Measurements from ENCODE around the gene COG3.

COG3 gene

DNA sequence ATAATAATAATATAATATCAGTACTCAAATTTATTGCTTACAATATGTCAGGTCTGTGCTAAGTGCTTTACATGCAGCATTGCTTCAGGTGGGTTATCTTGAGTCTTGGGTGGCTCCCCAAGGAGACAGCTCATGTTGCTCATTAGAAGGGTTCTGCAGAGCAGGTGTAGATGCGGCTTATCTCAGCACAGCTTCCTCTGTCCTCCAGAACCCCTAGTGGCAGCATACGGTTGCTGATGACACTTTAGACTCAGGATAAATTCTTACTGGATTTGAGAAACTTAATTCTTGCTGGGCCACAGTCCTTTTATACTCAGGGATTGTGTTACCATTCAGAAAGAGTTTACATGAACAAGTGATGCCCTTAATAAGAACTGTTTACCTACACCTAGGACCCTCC lies 8.9 kb downstream of the COG3 start:
- Histone ChIP-seq H3K27ac (ENCODE audit: low read depth, low read length) (no peak overlapping the region), H3K4me1 (ENCODE audit: control insufficient read depth in 1 of 2, insufficient read depth in 2 of 2, low read length in 2 of 2) (peaks cover 6 to 11% of the 10 kb centered on the region in 2 donors), H3K9me3 (ENCODE audit: control insufficient read depth in 1 of 2, low read length in 2 of 2) (no peaks in the 10 kb centered on the region), H3K4me3 (ENCODE audit: low read depth in 1 of 2, low read length in 2 of 2) (no peak overlapping the region), H3K9ac (ENCODE audit: low read depth in 1 of 2, low read length in 2 of 2) (no peak overlapping the region), H3K36me3 (ENCODE audit: control insufficient read depth in 1 of 2, insufficient read depth in 2 of 2, low read length in 2 of 2) (peaks cover 6 to 15% of the 10 kb centered on the region in 2 donors), H3K27me3 (ENCODE audit: control insufficient read depth in 1 of 2, insufficient read depth in 2 of 2, low read length in 2 of 2) (no peaks in the 10 kb centered on the region)

DNA sequence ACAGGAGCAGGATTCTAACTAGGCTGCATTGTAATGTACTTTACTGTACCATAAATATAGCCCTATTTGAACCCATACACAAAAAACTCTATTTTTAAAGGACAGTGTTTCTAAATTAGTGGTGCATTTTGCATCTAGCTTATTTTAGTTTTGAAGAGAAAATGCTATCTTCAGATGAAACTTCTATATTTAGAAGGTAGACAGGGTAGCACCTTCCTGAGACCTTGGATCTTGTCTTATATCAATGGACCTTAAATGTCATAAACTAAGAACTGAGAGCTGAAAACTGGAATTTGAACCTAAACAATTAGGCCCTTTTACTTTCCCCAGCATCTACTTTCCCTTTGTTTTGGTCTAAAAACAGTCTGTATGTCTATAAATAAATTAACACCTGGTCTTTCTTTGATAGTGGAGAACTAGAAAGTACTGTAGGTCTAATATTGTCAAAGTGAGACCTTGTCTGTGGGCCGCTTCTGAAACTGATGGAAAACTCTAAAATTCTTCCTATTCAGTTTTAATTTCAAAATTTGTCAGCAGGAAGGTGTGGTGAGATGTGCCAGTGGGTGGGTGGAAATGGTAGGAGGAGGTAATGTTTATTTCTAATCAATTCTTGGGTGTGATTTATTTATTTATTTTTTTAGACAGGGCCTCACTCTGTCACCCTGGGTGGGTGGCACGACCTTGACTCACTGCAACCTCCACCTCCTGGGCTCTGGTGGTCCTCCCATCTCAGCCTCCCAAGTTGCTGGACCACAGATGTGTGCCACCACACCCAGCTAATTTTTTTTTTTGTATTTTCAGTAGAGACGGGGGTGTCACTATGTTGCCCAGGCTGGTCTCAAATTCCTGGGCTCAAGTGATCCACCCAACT lies 10.1 kb downstream of the COG3 start:
- Histone ChIP-seq H3K27me3 (ENCODE audit: control insufficient read depth in 1 of 2, insufficient read depth in 2 of 2, low read length in 2 of 2) (no peaks in the 10 kb centered on the region), H3K27ac (ENCODE audit: low read depth, low read length) (no peak overlapping the region), H3K4me3 (ENCODE audit: low read depth in 1 of 2, low read length in 2 of 2) (no peak overlapping the region), H3K36me3 (ENCODE audit: control insufficient read depth in 1 of 2, insufficient read depth in 2 of 2, low read length in 2 of 2) (peaks cover 10 to 25% of the 10 kb centered on the region in 2 donors), H3K4me1 (ENCODE audit: control insufficient read depth in 1 of 2, insufficient read depth in 2 of 2, low read length in 2 of 2) (peaks cover 4 to 8% of the 10 kb centered on the region in 2 donors), H3K9ac (ENCODE audit: low read depth in 1 of 2, low read length in 2 of 2) (no peak overlapping the region), H3K9me3 (ENCODE audit: control insufficient read depth in 1 of 2, low read length in 2 of 2) (no peaks in the 10 kb centered on the region)

DNA sequence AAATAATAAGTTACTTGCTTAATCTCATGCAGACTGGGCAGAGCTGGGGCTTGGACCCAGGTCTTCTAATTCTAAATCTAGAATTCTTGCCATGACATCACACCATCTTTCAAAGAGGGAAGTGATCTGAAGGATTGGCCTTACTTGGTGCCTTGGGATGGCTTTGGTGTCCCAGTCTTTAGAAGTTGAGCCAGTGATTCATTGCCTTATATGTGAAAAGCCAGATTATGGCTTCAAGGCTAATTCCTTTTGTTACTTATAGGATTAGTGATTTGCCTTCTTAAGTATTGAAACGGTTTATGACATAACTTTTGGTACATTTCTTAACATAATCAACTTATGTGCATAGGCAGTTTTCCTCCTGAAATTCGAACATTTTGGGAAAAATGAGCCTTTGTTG lies 14.9 kb downstream of the COG3 start:
- Histone ChIP-seq H3K4me3 (ENCODE audit: low read depth in 1 of 2, low read length in 2 of 2) (no peak overlapping the region), H3K9me3 (ENCODE audit: control insufficient read depth in 1 of 2, low read length in 2 of 2) (no peaks in the 10 kb centered on the region), H3K9ac (ENCODE audit: low read depth in 1 of 2, low read length in 2 of 2) (no peak overlapping the region), H3K4me1 (ENCODE audit: control insufficient read depth in 1 of 2, insufficient read depth in 2 of 2, low read length in 2 of 2) (no peaks in the 10 kb centered on the region), H3K36me3 (ENCODE audit: control insufficient read depth in 1 of 2, insufficient read depth in 2 of 2, low read length in 2 of 2) (peaks cover 27 to 49% of the 10 kb centered on the region in 2 donors), H3K27ac (ENCODE audit: low read depth, low read length) (no peak overlapping the region), H3K27me3 (ENCODE audit: control insufficient read depth in 1 of 2, insufficient read depth in 2 of 2, low read length in 2 of 2) (no peaks in the 10 kb centered on the region)

GRCh38 chr13:45481688-45482087 lies 16.9 kb downstream of the COG3 start:
- Histone ChIP-seq H3K4me3 (ENCODE audit: low read depth in 1 of 2, low read length in 2 of 2) (no peak overlapping the region), H3K27ac (ENCODE audit: low read depth, low read length) (no peak overlapping the region), H3K27me3 (ENCODE audit: control insufficient read depth in 1 of 2, insufficient read depth in 2 of 2, low read length in 2 of 2) (no peaks in the 10 kb centered on the region), H3K4me1 (ENCODE audit: control insufficient read depth in 1 of 2, insufficient read depth in 2 of 2, low read length in 2 of 2) (no peaks in the 10 kb centered on the region), H3K9me3 (ENCODE audit: control insufficient read depth in 1 of 2, low read length in 2 of 2) (no peaks in the 10 kb centered on the region), H3K9ac (ENCODE audit: low read depth in 1 of 2, low read length in 2 of 2) (no peak overlapping the region), H3K36me3 (ENCODE audit: control insufficient read depth in 1 of 2, insufficient read depth in 2 of 2, low read length in 2 of 2) (peaks cover 32 to 50% of the 10 kb centered on the region in 2 donors)

DNA sequence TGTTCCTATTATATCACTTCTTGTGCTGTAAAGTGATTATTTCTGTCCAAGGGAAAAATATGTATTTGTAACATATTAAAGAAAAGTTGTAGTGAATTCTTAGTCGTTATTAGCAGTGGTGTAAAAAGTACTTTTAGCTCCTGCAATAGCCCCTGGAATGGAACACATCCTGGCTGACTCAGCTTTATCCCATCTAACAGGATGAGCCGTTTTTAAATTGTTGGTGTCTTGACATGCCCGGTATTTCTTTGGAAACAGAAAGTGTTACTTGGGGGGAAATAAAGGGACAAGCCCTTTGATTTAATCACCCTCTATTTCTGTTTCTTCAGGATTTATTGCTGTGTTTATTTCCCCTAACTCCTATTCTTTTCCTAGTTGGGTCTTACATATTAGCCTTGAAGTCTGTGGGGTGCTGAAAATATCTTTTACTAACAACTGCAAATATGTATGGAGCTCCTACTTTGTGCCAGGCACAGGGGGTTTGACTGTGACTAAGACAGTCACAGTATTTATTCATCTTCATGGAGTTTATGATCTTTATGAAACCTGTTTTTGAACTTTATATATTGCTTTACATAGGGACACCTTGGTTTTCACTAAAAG lies 17.9 kb downstream of the COG3 start:
- H3K4me1 ChIP-seq (ENCODE audit: control insufficient read depth in 1 of 2, insufficient read depth in 2 of 2, low read length in 2 of 2) = no peaks in the 10 kb centered on the region
- H3K36me3 ChIP-seq (ENCODE audit: control insufficient read depth in 1 of 2, insufficient read depth in 2 of 2, low read length in 2 of 2) = peaks cover 27 to 52% of the 10 kb centered on the region in 2 donors
- H3K27me3 ChIP-seq (ENCODE audit: control insufficient read depth in 1 of 2, insufficient read depth in 2 of 2, low read length in 2 of 2) = no peaks in the 10 kb centered on the region
- no peak overlapping the region for H3K4me3 ChIP-seq (ENCODE audit: low read depth in 1 of 2, low read length in 2 of 2)
- no peak overlapping the region for H3K27ac ChIP-seq (ENCODE audit: low read depth, low read length)
- H3K9ac ChIP-seq (ENCODE audit: low read depth in 1 of 2, low read length in 2 of 2) = no peak overlapping the region
- no peaks in the 10 kb centered on the region for H3K9me3 ChIP-seq (ENCODE audit: control insufficient read depth in 1 of 2, low read length in 2 of 2)

- peaks cover 21 to 48% of the 10 kb centered on the region in 2 donors for H3K36me3 ChIP-seq (ENCODE audit: control insufficient read depth in 1 of 2, insufficient read depth in 2 of 2, low read length in 2 of 2)
- no peaks in the 10 kb centered on the region for H3K4me1 ChIP-seq (ENCODE audit: control insufficient read depth in 1 of 2, insufficient read depth in 2 of 2, low read length in 2 of 2)
- H3K9me3 ChIP-seq (ENCODE audit: control insufficient read depth in 1 of 2, low read length in 2 of 2) = no peaks in the 10 kb centered on the region
- H3K27me3 ChIP-seq (ENCODE audit: control insufficient read depth in 1 of 2, insufficient read depth in 2 of 2, low read length in 2 of 2) = no peaks in the 10 kb centered on the region
- H3K4me3 ChIP-seq (ENCODE audit: low read depth in 1 of 2, low read length in 2 of 2) = no peak overlapping the region
- H3K9ac ChIP-seq (ENCODE audit: low read depth in 1 of 2, low read length in 2 of 2) = no peak overlapping the region
- no peak overlapping the region for H3K27ac ChIP-seq (ENCODE audit: low read depth, low read length)
Observed at GRCh38 chr13:45487604-45488003, 22.9 kb downstream of the COG3 start.

DNA sequence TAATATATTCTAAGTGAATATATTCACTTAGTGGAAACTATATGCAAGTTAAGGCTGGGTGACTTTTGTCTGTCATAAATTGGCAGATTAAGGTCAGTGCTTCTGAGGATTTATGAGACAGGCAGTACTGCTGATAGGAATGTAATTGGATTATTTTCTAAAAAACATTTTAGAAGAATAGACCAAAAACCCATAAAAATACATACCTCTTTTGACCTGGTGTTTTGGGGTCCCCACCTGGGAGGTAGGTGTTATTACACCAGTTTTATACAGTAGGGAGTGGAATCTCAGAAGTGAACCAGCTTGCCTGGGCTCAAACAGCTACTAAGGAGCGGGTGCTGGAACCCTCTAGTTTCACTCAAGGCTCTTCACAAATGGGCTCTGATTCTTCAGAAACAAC lies 25.3 kb downstream of the COG3 start:
- H3K9me3 ChIP-seq (ENCODE audit: control insufficient read depth in 1 of 2, low read length in 2 of 2) = no peaks in the 10 kb centered on the region
- no peaks in the 10 kb centered on the region for H3K4me1 ChIP-seq (ENCODE audit: control insufficient read depth in 1 of 2, insufficient read depth in 2 of 2, low read length in 2 of 2)
- no peak overlapping the region for H3K9ac ChIP-seq (ENCODE audit: low read depth in 1 of 2, low read length in 2 of 2)
- H3K36me3 ChIP-seq (ENCODE audit: control insufficient read depth in 1 of 2, insufficient read depth in 2 of 2, low read length in 2 of 2) = peaks cover 10 to 49% of the 10 kb centered on the region in 2 donors
- H3K27me3 ChIP-seq (ENCODE audit: control insufficient read depth in 1 of 2, insufficient read depth in 2 of 2, low read length in 2 of 2) = no peaks in the 10 kb centered on the region
- no peak overlapping the region for H3K27ac ChIP-seq (ENCODE audit: low read depth, low read length)
- H3K4me3 ChIP-seq (ENCODE audit: low read depth in 1 of 2, low read length in 2 of 2) = no peak overlapping the region

DNA sequence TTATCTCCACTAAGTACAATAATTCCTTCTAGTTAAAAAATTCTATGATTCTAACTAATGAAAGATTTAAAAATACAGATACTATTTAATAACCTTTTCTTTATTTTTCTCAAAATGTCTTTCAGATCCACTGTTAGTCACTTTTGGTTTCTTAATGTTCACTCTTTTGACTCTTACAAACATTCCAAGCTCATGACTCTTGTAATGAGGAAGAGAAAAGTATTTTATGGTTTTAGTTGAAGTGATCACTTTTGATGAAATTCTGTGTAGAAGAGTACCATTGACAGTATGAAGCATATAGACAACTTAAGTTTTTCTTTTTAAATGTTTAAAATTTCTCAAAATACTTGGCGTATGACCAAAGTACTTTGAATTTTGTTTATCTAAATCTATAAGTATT lies 27.8 kb downstream of the COG3 start:
- Histone ChIP-seq H3K9me3 (ENCODE audit: control insufficient read depth in 1 of 2, low read length in 2 of 2) (no peaks in the 10 kb centered on the region), H3K9ac (ENCODE audit: low read depth in 1 of 2, low read length in 2 of 2) (no peak overlapping the region), H3K27me3 (ENCODE audit: control insufficient read depth in 1 of 2, insufficient read depth in 2 of 2, low read length in 2 of 2) (no peaks in the 10 kb centered on the region), H3K4me3 (ENCODE audit: low read depth in 1 of 2, low read length in 2 of 2) (no peak overlapping the region), H3K4me1 (ENCODE audit: control insufficient read depth in 1 of 2, insufficient read depth in 2 of 2, low read length in 2 of 2) (no peaks in the 10 kb centered on the region), H3K36me3 (ENCODE audit: control insufficient read depth in 1 of 2, insufficient read depth in 2 of 2, low read length in 2 of 2) (peaks cover 12 to 56% of the 10 kb centered on the region in 2 donors), H3K27ac (ENCODE audit: low read depth, low read length) (no peak overlapping the region)

DNA sequence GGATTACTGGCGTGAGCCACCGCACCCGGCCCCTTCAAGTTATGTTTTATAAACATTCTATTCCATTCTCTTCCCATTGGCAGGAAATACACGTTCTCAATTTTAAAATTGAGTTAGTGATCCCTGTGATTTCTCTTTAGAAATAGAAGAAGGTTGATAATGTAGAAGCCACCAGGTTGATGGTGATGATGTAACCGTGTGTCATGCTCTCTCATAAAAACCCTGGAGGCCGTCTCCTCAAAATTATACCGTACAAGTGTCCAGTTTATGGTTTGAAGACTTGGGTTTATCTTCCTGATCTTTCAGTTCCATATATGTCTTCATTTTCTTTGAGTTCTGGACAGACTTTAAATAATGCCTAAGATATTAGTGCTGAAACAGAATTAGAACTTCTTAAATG lies 32.2 kb downstream of the COG3 start:
- Histone ChIP-seq H3K9me3 (ENCODE audit: control insufficient read depth in 1 of 2, low read length in 2 of 2) (no peaks in the 10 kb centered on the region), H3K36me3 (ENCODE audit: control insufficient read depth in 1 of 2, insufficient read depth in 2 of 2, low read length in 2 of 2) (peaks cover 24 to 74% of the 10 kb centered on the region in 2 donors), H3K4me1 (ENCODE audit: control insufficient read depth in 1 of 2, insufficient read depth in 2 of 2, low read length in 2 of 2) (no peaks in the 10 kb centered on the region), H3K27ac (ENCODE audit: low read depth, low read length) (no peak overlapping the region), H3K27me3 (ENCODE audit: control insufficient read depth in 1 of 2, insufficient read depth in 2 of 2, low read length in 2 of 2) (no peaks in the 10 kb centered on the region), H3K9ac (ENCODE audit: low read depth in 1 of 2, low read length in 2 of 2) (no peak overlapping the region), H3K4me3 (ENCODE audit: low read depth in 1 of 2, low read length in 2 of 2) (no peak overlapping the region)

GRCh38 chr13:45500492-45501174 lies 35.9 kb downstream of the COG3 start:
- no peaks in the 10 kb centered on the region for H3K4me1 ChIP-seq (ENCODE audit: control insufficient read depth in 1 of 2, insufficient read depth in 2 of 2, low read length in 2 of 2)
- no peaks in the 10 kb centered on the region for H3K27me3 ChIP-seq (ENCODE audit: control insufficient read depth in 1 of 2, insufficient read depth in 2 of 2, low read length in 2 of 2)
- H3K9ac ChIP-seq (ENCODE audit: low read depth in 1 of 2, low read length in 2 of 2) = no peak overlapping the region
- H3K27ac ChIP-seq (ENCODE audit: low read depth, low read length) = no peak overlapping the region
- H3K9me3 ChIP-seq (ENCODE audit: control insufficient read depth in 1 of 2, low read length in 2 of 2) = no peaks in the 10 kb centered on the region
- no peak overlapping the region for H3K4me3 ChIP-seq (ENCODE audit: low read depth in 1 of 2, low read length in 2 of 2)
- H3K36me3 ChIP-seq (ENCODE audit: control insufficient read depth in 1 of 2, insufficient read depth in 2 of 2, low read length in 2 of 2) = peaks cover 41 to 66% of the 10 kb centered on the region in 2 donors

Data from duodenal mucosa (tissue), 2 donors.